Cardiac fibroblast (primary cell): ENCODE data around the gene BCO1.

ENCODE experiments used
- DNase-seq, 2 donors: peaks; one replicate each; pipeline versions ENCODE4 v3.0.0 to v3.0.0-alpha.2; 2010; ENCODE audit warnings: low read depth in 2 of 2
- H3K4me3 ChIP-seq, 2 donors: replicated peaks in 1 of 2; 1 replicate in 1 of 2; 2 replicates in 1 of 2; pipeline ENCODE4 v1.5.1; 2011; ENCODE audit warnings: low read depth in 2 of 2, low read length in 2 of 2, mild to moderate bottlenecking in 2 of 2, moderate library complexity in 1 of 2
- TF ChIP-seq, protein P1 (sequence below): IDR thresholded peaks from one replicate; pipeline ENCODE4 v1.5.1; 2011; ENCODE audit warnings: low read depth, mild to moderate bottlenecking, low read length, inconsistent platforms

BCO1 gene

DNA sequence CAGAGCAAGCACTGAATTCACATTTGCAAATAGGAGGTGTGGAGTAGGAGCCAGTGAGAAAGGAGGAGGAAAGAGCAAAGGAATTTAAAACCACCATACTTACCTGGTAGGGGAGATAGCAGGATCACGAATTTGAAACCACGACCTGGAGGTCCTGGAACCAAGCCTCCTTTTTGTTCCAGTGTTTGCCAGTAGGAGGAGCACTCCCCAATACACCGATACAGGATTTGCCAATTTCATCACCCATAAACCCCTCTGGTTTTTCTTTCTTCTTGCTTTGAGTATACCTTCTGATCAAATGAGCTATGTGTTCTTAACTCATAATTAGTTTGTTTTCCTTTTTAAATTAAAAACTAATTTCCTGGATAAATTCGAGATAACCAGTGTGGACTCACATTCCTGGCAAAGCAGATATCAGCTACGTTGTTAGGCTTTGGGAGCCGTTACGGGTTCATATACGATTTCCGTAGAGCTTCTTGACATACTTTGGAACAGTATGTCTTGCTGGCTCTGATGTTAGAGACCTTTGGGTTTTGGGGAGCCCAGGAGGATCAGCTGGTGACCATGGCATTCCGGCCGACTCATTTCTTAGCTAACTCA is 22.7 kb downstream of the BCO1 start:
- H3K4me3 ChIP-seq: no peak overlapping the region
- peak in 1 of 2 donors; percentile 38 for DNase-seq
- TF ChIP-seq, protein P1, sequence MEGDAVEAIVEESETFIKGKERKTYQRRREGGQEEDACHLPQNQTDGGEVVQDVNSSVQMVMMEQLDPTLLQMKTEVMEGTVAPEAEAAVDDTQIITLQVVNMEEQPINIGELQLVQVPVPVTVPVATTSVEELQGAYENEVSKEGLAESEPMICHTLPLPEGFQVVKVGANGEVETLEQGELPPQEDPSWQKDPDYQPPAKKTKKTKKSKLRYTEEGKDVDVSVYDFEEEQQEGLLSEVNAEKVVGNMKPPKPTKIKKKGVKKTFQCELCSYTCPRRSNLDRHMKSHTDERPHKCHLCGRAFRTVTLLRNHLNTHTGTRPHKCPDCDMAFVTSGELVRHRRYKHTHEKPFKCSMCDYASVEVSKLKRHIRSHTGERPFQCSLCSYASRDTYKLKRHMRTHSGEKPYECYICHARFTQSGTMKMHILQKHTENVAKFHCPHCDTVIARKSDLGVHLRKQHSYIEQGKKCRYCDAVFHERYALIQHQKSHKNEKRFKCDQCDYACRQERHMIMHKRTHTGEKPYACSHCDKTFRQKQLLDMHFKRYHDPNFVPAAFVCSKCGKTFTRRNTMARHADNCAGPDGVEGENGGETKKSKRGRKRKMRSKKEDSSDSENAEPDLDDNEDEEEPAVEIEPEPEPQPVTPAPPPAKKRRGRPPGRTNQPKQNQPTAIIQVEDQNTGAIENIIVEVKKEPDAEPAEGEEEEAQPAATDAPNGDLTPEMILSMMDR: peak; percentile 79

DNA sequence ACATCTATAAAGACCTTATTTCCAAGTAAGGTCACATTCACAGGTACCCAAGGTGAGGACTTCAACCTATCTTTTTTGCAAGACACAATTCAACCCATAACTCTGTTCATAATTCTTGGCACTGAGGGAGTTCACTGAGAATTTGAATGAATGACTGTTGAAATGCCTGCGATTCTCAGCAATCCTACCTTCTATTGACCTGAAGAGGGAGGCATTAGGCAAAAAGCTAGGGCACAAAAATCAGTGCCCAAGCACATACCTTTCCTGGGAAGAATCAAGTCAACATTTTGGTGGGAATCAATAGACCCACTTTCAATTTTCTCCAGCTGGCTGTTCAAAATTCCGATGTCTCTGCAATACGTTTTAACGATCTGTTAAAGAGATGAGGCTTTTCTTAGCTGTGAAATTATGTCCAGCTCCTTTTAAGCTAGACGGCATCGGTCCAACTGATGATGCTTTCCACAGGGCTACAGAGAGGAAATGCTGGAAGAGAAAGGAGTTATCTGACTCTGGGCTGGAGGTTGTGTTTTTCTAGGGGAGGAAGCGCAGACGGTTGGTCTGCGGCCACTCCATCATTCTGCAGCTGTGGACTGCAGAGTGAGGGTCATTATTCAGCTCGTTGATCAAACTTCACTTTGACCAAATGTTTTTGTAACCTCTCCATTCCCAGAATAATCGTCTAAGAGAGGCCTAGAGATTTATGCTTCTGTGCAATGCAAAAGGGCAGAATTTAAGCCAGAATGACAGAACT is 25.2 kb downstream of the BCO1 start:
- peak; percentile 22 to 70 for DNase-seq
- TF ChIP-seq, protein P1: peak; percentile 26
- no peak overlapping the region for H3K4me3 ChIP-seq

DNA sequence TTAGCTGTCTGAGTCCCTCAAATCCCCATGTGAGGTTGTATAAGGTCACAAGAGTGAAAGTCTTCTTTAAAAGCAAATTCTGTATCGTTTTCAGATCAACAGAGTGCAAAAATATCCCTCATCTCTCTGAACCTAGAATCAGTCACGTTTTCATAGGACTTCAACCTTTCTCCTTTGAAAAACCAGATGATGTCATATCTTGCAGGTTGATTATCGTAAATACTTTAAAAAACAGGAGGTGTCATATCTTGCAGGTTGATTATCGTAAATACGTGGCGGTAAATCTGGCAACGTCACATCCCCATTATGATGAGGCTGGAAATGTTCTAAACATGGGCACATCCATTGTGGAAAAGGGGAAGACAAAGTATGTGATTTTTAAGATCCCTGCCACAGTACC is 25.9 kb downstream of the BCO1 start:
- no peak overlapping the region for H3K4me3 ChIP-seq
- TF ChIP-seq, protein P1: no peak
- DNase-seq: no peak

DNA sequence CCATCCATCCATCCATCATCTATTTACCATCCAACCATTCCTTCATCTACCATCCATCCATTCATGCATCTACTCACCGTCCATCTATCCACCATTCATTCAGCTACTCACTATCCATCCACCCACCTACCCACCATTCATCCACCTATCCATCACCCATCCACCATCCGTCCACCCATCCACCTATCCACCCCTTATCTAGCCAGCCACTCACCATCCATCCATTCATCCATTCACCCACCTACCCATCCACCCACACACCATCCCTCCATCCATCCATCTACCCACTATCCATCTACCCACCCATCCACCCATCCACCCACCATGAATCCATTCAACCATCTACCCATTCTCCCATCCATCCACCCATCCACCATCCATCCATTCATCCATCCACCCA is 26.6 kb downstream of the BCO1 start:
- TF ChIP-seq, protein P1: no peak
- no peak overlapping the region for H3K4me3 ChIP-seq
- no peak for DNase-seq

DNA sequence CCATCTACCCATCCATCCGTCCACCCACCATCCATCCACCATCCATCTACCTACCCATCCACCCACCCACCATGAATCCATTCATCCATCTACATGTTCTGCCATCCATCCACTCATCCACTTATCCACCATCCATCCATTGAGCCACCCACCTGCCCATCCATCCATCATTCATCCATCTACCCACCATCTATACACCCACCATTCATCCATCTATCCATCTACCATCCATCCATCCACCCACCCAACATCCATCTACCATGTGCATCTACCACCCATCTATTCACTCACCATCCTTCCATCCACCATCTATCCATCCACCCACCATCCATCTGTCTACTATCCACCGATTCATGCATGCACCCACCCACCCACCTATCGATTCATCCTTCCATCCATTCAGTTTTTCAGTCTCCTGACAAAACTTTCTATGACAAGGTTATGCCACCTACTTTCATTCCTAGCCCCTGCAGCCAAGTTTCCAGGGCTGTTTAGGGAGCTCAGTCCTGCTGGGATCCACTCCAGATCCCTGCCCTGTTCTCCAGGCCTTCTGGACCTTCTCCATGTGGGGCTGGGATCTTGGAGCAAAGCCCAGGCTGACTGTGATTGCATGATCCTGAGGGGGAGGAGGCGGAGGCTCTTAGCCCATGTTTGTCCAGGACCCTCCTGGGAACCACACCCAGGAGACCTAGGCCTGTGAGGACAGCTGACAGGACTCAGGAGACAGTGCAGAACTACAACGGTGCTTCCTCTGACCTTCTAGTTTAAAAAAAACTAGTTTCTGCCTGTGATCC is 27.4 kb downstream of the BCO1 start:
- DNase-seq: peak in 1 of 2 donors; percentile 90
- TF ChIP-seq, protein P1: no peak
- no peak overlapping the region for H3K4me3 ChIP-seq

DNA sequence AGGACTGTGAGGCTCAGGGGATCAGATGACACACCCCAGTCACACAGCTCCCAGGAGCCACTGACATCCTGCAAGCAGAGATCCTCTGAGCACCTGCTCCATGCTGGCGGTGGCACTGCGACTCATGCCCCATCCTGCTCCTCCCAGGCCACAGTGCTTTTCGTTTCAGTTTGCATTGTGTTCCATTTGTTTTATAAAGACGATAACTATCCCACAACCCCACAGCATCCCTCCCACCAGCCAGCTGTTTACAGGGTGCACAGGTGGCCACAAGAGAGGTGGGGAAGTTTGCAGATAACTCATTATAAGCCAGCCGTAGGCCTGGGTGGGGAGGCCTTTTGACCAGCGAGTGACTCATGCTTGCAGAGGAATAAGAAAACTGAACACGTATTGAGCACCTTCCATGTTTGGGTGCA is 28.2 kb downstream of the BCO1 start:
- no peak for DNase-seq
- TF ChIP-seq, protein P1: no peak
- H3K4me3 ChIP-seq: no peak overlapping the region
